ENCODE measurements around the gene CACNA1S. TPM values are rescaled to one million over a fixed set of nuclear protein-coding genes. Genes with fewer than 3 reads are reported as not detected.

The CACNA1S gene
- total RNA-seq, 4 donors from 2014 or later: not detected

GRCh38 chr1:201060586-201060985, 51.6 kb downstream of the CACNA1S start:
- Histone ChIP-seq H3K27me3 (peaks cover 0 to 11% (median 0%) of the 10 kb centered on the region in 4 donors), H3K27ac (no peak overlapping the region), H3K4me1 (peaks cover 0 to 21% (median 0%) of the 10 kb centered on the region in 3 donors), H3K4me3 (no peak overlapping the region), H3K36me3 (no peaks in the 10 kb centered on the region), H3K9me3 (no peaks in the 10 kb centered on the region)
- TF ChIP-seq CTCF (IDR thresholded peaks at IDR 0.05): no peak
- no peak for TF ChIP-seq POLR2A (IDR thresholded peaks at IDR 0.05)
- WGBS, 2 donors: 89% methylated on average over 3 to 4 of the region's 4 CpGs
- intact Hi-C loops (cut with DNase I): no loop called here
- no peak for DNase-seq

- H3K27me3 ChIP-seq: peaks cover 0 to 10% (median 0%) of the 10 kb centered on the region in 4 donors
- H3K36me3 ChIP-seq: no peaks in the 10 kb centered on the region
- TF ChIP-seq CTCF (IDR thresholded peaks at IDR 0.05) (no peak), POLR2A (IDR thresholded peaks at IDR 0.05) (no peak)
- WGBS, 2 donors: 67 to 69% methylated on average over 5 of the region's 5 CpGs
- peaks cover 0 to 24% (median 0%) of the 10 kb centered on the region in 3 donors for H3K4me1 ChIP-seq
- intact Hi-C loops (cut with DNase I): no loop called here
- H3K4me3 ChIP-seq: no peak overlapping the region
- no peaks in the 10 kb centered on the region for H3K9me3 ChIP-seq
- H3K27ac ChIP-seq: no peak overlapping the region
- no peak for DNase-seq
Observed at GRCh38 chr1:201059871-201060555, 52.2 kb downstream of the CACNA1S start.

GRCh38 chr1:201059401-201059800, 52.8 kb downstream of the CACNA1S start:
- TF ChIP-seq CTCF (IDR thresholded peaks at IDR 0.05) (no peak), POLR2A (IDR thresholded peaks at IDR 0.05) (no peak)
- no peak overlapping the region for H3K4me3 ChIP-seq
- H3K9me3 ChIP-seq: no peaks in the 10 kb centered on the region
- 82 to 100% methylated on average over 1 to 3 of the region's 3 CpGs for WGBS, 2 donors
- peaks cover 0 to 10% (median 0%) of the 10 kb centered on the region in 4 donors for H3K27me3 ChIP-seq
- intact Hi-C loops (cut with DNase I): no loop called here
- DNase-seq: no peak
- no peak overlapping the region for H3K27ac ChIP-seq
- peaks cover 0 to 24% (median 2%) of the 10 kb centered on the region in 3 donors for H3K4me1 ChIP-seq
- H3K36me3 ChIP-seq: no peaks in the 10 kb centered on the region

GRCh38 chr1:201054091-201054543, 58.1 kb downstream of the CACNA1S start:
- Histone ChIP-seq H3K9me3 (no peaks in the 10 kb centered on the region), H3K27ac (no peak overlapping the region), H3K4me3 (no peak overlapping the region), H3K36me3 (no peaks in the 10 kb centered on the region), H3K4me1 (peaks cover 0 to 10% (median 2%) of the 10 kb centered on the region in 3 donors), H3K27me3 (peaks cover 0 to 21% (median 0%) of the 10 kb centered on the region in 4 donors)
- DNase-seq: no peak
- 46 to 68% methylated on average over 6 of the region's 10 CpGs for WGBS, 2 donors
- TF ChIP-seq POLR2A (IDR thresholded peaks at IDR 0.05) (no peak), CTCF (IDR thresholded peaks at IDR 0.05) (no peak)
- intact Hi-C loops (cut with DNase I): no loop called here

- Histone ChIP-seq H3K27ac (no peak overlapping the region), H3K4me3 (no peak overlapping the region), H3K27me3 (peaks cover 0 to 28% (median 0%) of the 10 kb centered on the region in 4 donors), H3K9me3 (no peaks in the 10 kb centered on the region), H3K4me1 (peaks cover 0 to 10% (median 2%) of the 10 kb centered on the region in 3 donors), H3K36me3 (no peaks in the 10 kb centered on the region)
- TF ChIP-seq POLR2A (IDR thresholded peaks at IDR 0.05): no peak
- WGBS, 2 donors: 85 to 89% methylated on average over 4 to 10 of the region's 22 CpGs
- DNase-seq: no peak
- intact Hi-C loops (cut with DNase I): no loop called here
Observed at GRCh38 chr1:201053155-201053860, 58.9 kb downstream of the CACNA1S start.

Data from esophagus squamous epithelium (tissue), 5 donors.